Activated CD8-positive, alpha-beta memory T cell treated with anti-CD3 and anti-CD28 coated beads for 36 hours (primary cell): ENCODE results near the gene NECTIN4. TPM values are rescaled to one million over a fixed set of nuclear protein-coding genes. Genes with fewer than 3 reads are reported as not detected.
"Not testable (repeated sequence)": the region's sequence is repeated elsewhere in the genome, so short reads cannot be mapped to it uniquely, and the experiment has no call there.

ENCODE experiments used
- CTCF ChIA-PET: fragments of 350-600 bp; sonication (Branson Sonifier 250); formaldehyde crosslinking; loops from one replicate; lab custom pipeline; 2021; ENCODE audit warnings: antibody characterized with exemption; lab: Charles Lee
- POLR2A ChIA-PET: fragments of 350-600 bp; sonication (Branson Sonifier 250); formaldehyde crosslinking; loops from one replicate; lab custom pipeline; 2021; ENCODE audit warnings: antibody characterized with exemption; lab: Charles Lee
- total RNA-seq, 2 experiments: library from RNA; stranded (reverse); gene quantifications; one replicate each; pipeline ENCODE4 v1.2.3, GENCODE V29; 2021

Gene NECTIN4
- total RNA-seq, 2 experiments from 2014 or later: 0.08 TPM; not detected in 1

- CTCF ChIA-PET: interaction anchor here (1.1 kb wide), 1 partner anchor 10 kb away, joined by 3 read pairs; no protein-coding TSS in a partner anchor
- POLR2A ChIA-PET: no interaction called here
These were observed 57.5 kb downstream of the NECTIN4 start for GRCh38 chr1:161031874-161032273.

- CTCF ChIA-PET, POLR2A ChIA-PET: not testable (repeated sequence)
These were observed 59.9 kb downstream of the NECTIN4 start for GRCh38 chr1:161029466-161029865.

GRCh38 chr1:161026954-161027353 is 62.4 kb downstream of the NECTIN4 start:
- ChIA-PET POLR2A (interaction anchor here (0.7 kb wide), 2 partner anchors 30 to 1949 kb away, joined by 5 to 10 read pairs; no protein-coding TSS in a partner anchor), CTCF (interaction anchor here (0.8 to 1.7 kb wide), 3 partner anchors 12 to 71 kb away, joined by 3 to 4 read pairs (median 3); partner anchors contain the start of genes KLHDC9 and TSTD1)

GRCh38 chr1:161022432-161022831 is 66.9 kb downstream of the NECTIN4 start:
- CTCF ChIA-PET: interaction anchor here (0.9 to 1.5 kb wide), 3 partner anchors 10 to 46 kb away, joined by 3 to 7 read pairs (median 3); no protein-coding TSS in a partner anchor
- POLR2A ChIA-PET: not testable (repeated sequence)

GRCh38 chr1:161021970-161022353 is 67.4 kb downstream of the NECTIN4 start:
- CTCF ChIA-PET: interaction anchor here (0.5 to 2.1 kb wide), 6 partner anchors 10 to 75 kb away, joined by 3 to 8 read pairs (median 6); no protein-coding TSS in a partner anchor
- POLR2A ChIA-PET: interaction anchor here (1.5 kb wide), 1 partner anchor 48 kb away, joined by 6 read pairs; the partner anchor contains the start of gene ARHGAP30

GRCh38 chr1:161021165-161021969 is 68.0 kb downstream of the NECTIN4 start:
- POLR2A ChIA-PET: interaction anchor here (0.7 to 1.6 kb wide), 6 partner anchors 16 to 48 kb away, joined by 3 to 6 read pairs (median 4); partner anchors contain the start of genes ARHGAP30, TSTD1 and USF1
- CTCF ChIA-PET: interaction anchor here (0.5 to 2.1 kb wide), 9 partner anchors 11 to 76 kb away, joined by 3 to 8 read pairs (median 3); no protein-coding TSS in a partner anchor

Other genes with a start within 250 kb of the NECTIN4 start
- 1 to 10 TPM; 1.9 to 2.1 TPM for gene CD244, start 226.7 kb downstream of the NECTIN4 start, total RNA-seq
- gene ITLN1, start 204.4 kb downstream of the NECTIN4 start, total RNA-seq: not detected
- not detected for gene ITLN2, start 134.7 kb downstream of the NECTIN4 start, total RNA-seq
- 10 to 100 TPM in 1 of 2 experiments, 1 to 10 TPM in 1; 8.6 to 11.5 TPM for gene F11R, start 68.4 kb downstream of the NECTIN4 start, total RNA-seq
- 10 to 100 TPM; 40.9 to 43.2 TPM for gene TSTD1, start 50.6 kb downstream of the NECTIN4 start, total RNA-seq
- gene USF1, start 43.6 kb downstream of the NECTIN4 start, total RNA-seq: 10 to 100 TPM; 58.4 to 63.8 TPM
- 100 to 1,000 TPM; 149 TPM for gene ARHGAP30, start 19.7 kb downstream of the NECTIN4 start, total RNA-seq
- gene KLHDC9, start 8.8 kb upstream of the NECTIN4 start, total RNA-seq: under 1 TPM; 0.38 to 0.53 TPM
- 100 to 1,000 TPM; 148 to 159 TPM for gene PFDN2, start 28.5 kb upstream of the NECTIN4 start, total RNA-seq
- 10 to 100 TPM; 38.6 to 40.3 TPM for gene NIT1, start 28.5 kb upstream of the NECTIN4 start, total RNA-seq
- gene DEDD, start 43.1 kb upstream of the NECTIN4 start, total RNA-seq: 10 to 100 TPM; 42.4 to 42.7 TPM
- gene UFC1, start 64.4 kb upstream of the NECTIN4 start, total RNA-seq: 10 to 100 TPM; 99.0 to 99.9 TPM
- gene USP21, start 69.9 kb upstream of the NECTIN4 start, total RNA-seq: 10 to 100 TPM; 23.4 to 25.3 TPM
- gene PPOX, start 76.9 kb upstream of the NECTIN4 start, total RNA-seq: 10 to 100 TPM; 23.1 to 24.1 TPM
- gene B4GALT3, start 87.9 kb upstream of the NECTIN4 start, total RNA-seq: 10 to 100 TPM; 56.4 to 58.9 TPM
- under 1 TPM; 0.27 to 0.69 TPM for gene ADAMTS4, start 109.5 kb upstream of the NECTIN4 start, total RNA-seq
- gene NDUFS2, start 112.8 kb upstream of the NECTIN4 start, total RNA-seq: 10 to 100 TPM; 87.3 to 88.8 TPM
- 1 to 10 TPM in 1 of 2 experiments, under 1 TPM in 1; 0.95 to 1.1 TPM for gene FCER1G, start 125.7 kb upstream of the NECTIN4 start, total RNA-seq
- gene APOA2, start 134.1 kb upstream of the NECTIN4 start, total RNA-seq: not detected
- gene TOMM40L, start 136.5 kb upstream of the NECTIN4 start, total RNA-seq: 10 to 100 TPM; 23.7 to 25.1 TPM
- gene NR1I3, start 148.6 kb upstream of the NECTIN4 start, total RNA-seq: not detected
- gene PCP4L1, start 169.2 kb upstream of the NECTIN4 start, total RNA-seq: under 1 TPM in 1 of 2 experiments, not detected in 1; 0.13 TPM
- gene MPZ, start 220.4 kb upstream of the NECTIN4 start, total RNA-seq: 1 to 10 TPM; 2.3 to 2.6 TPM
- gene SDHC, start 224.8 kb upstream of the NECTIN4 start, total RNA-seq: 100 to 1,000 TPM; 211 to 218 TPM